Adipocyte (in vitro differentiated cells): ENCODE results near the gene SRD5A3.
A peak's percentile ranks its signal among the peaks of the same experiment; 100 is the strongest.
"Not testable (repeated sequence)": the region's sequence is repeated elsewhere in the genome, so short reads cannot be mapped to it uniquely, and the experiment has no call there.

Experiments
- DNase-seq: peaks from one replicate; pipeline ENCODE4 v3.0.0-alpha.2; 2015; ENCODE audit warnings: low read depth
- H3K27me3 ChIP-seq: replicated peaks from 2 replicates; pipeline ENCODE4 v1.7.0; 2013; ENCODE audit warnings: mild to moderate bottlenecking, low read length, moderate library complexity; ENCODE audit not compliant: control insufficient read depth, insufficient read depth
- H3K36me3 ChIP-seq: 2 replicates; pipeline ENCODE4 v1.7.0; 2013; ENCODE audit warnings: low read length, mild to moderate bottlenecking, moderate library complexity; ENCODE audit not compliant: control insufficient read depth, insufficient read depth, severe bottlenecking
- H3K4me1 ChIP-seq: 2 replicates; pipeline ENCODE4 v1.7.0; 2013; ENCODE audit warnings: mild to moderate bottlenecking, low read length, moderate library complexity; ENCODE audit not compliant: control insufficient read depth, insufficient read depth
- H3K4me3 ChIP-seq: 2 replicates; pipeline ENCODE4 v1.7.0; 2013; ENCODE audit warnings: mild to moderate bottlenecking, low read length, moderate library complexity
- H3K9ac ChIP-seq: 2 replicates; pipeline ENCODE4 v1.7.0; 2013; ENCODE audit warnings: mild to moderate bottlenecking, low read length, moderate library complexity
- H3K9me3 ChIP-seq: 2 replicates; pipeline ENCODE4 v1.7.0; 2013; ENCODE audit warnings: mild to moderate bottlenecking, low read length, moderate library complexity; ENCODE audit not compliant: control insufficient read depth

SRD5A3 gene

DNA sequence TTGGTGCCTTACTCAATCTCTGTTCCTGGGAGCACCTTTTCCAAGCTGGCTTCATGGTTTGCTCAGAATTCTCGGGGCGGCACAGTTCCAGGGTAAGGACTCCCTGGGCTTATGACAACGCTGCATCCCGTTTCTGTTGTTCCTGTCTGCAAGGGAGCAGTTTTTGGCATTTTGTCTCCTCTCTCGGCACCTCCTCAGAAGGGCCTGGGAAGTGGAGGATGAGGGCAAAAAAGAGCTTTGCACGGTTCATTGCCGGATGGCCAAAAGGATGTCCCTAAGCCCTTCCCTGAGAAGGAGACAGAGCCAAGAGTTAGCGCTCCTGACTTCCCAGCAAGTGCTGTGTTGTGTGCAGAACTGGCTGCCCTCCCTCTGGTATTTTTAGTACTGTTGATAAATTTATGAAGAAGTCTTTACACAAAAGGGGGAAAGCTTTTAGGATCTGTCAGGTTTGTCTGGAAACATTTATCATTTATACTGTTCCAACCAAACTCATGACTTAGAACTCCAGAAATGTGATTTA is 13.4 kb downstream of the SRD5A3 start:
- peaks cover 44% of the 10 kb centered on the region for H3K4me1 ChIP-seq
- H3K36me3 ChIP-seq = peaks cover 4% of the 10 kb centered on the region
- no peaks in the 10 kb centered on the region for H3K9me3 ChIP-seq
- peak; percentile 30 for DNase-seq
- H3K9ac ChIP-seq = peak overlapping the region; percentile 84
- no peaks in the 10 kb centered on the region for H3K27me3 ChIP-seq
- H3K4me3 ChIP-seq = peak overlapping the region; percentile 72

- H3K27me3 ChIP-seq, DNase-seq, H3K9ac ChIP-seq, H3K4me3 ChIP-seq, H3K9me3 ChIP-seq: not testable (repeated sequence)
- Histone ChIP-seq H3K4me1 (peaks cover 19% of the 10 kb centered on the region), H3K36me3 (peaks cover 28% of the 10 kb centered on the region)
Observed at GRCh38 chr4:55362938-55363337, 16.9 kb downstream of the SRD5A3 start.

GRCh38 chr4:55363691-55364351 is 17.8 kb downstream of the SRD5A3 start:
- Histone ChIP-seq H3K4me1 (peaks cover 10% of the 10 kb centered on the region), H3K27me3 (no peaks in the 10 kb centered on the region), H3K36me3 (peaks cover 28% of the 10 kb centered on the region), H3K4me3 (no peak overlapping the region), H3K9ac (no peak overlapping the region), H3K9me3 (no peaks in the 10 kb centered on the region)
- no peak for DNase-seq

GRCh38 chr4:55364691-55365344 is 18.8 kb downstream of the SRD5A3 start:
- Histone ChIP-seq H3K9ac (no peak overlapping the region), H3K36me3 (peaks cover 35% of the 10 kb centered on the region), H3K4me3 (no peak overlapping the region), H3K27me3 (no peaks in the 10 kb centered on the region), H3K9me3 (no peaks in the 10 kb centered on the region), H3K4me1 (peaks cover under 1% of the 10 kb centered on the region)
- no peak for DNase-seq

DNA sequence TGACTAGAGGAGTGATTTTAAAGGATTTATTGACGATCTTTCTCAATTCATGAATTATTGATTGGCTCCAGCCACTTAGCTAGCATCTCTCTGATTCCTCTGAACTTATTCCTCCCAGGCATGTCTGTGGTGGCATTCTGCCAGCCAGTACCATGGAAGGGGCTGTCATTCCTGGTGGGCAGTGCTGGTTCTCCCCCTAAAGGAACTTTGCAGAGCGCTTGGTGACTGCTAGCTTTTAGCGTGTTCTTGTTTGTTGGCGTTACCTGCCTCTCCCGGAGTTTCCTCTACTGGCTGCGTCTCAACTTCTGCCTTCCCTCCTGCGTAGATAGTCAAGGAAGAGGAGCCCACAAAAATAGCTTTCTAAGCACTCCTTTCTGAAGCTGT is 19.3 kb downstream of the SRD5A3 start:
- Histone ChIP-seq H3K4me1 (no peaks in the 10 kb centered on the region), H3K9me3 (no peaks in the 10 kb centered on the region), H3K36me3 (peaks cover 40% of the 10 kb centered on the region), H3K4me3 (no peak overlapping the region), H3K9ac (no peak overlapping the region), H3K27me3 (no peaks in the 10 kb centered on the region)
- no peak for DNase-seq

DNA sequence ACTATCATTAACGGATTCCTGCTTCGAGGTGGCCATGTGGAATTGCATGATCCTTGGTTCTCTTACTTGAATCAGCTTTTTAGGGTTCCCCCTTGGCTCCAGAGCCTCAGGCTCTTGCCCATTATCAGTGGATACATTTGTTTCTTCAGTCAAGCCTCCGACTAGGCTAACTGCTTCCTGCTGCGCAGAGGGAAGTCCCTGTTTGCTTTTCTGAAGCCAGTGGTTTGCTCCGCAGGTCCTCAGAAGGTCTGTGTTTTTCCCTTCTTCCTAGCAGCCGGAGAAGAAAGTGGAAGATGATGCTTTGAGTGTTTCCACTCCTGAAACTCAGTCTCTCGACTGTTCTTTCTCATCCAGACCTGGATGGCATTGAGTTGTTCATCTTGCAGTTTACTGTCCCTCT is 20.6 kb downstream of the SRD5A3 start:
- H3K36me3 ChIP-seq = peaks cover 51% of the 10 kb centered on the region
- no peaks in the 10 kb centered on the region for H3K9me3 ChIP-seq
- H3K4me1 ChIP-seq = no peaks in the 10 kb centered on the region
- no peak for DNase-seq
- no peaks in the 10 kb centered on the region for H3K27me3 ChIP-seq
- H3K9ac ChIP-seq = no peak overlapping the region
- H3K4me3 ChIP-seq = no peak overlapping the region

DNA sequence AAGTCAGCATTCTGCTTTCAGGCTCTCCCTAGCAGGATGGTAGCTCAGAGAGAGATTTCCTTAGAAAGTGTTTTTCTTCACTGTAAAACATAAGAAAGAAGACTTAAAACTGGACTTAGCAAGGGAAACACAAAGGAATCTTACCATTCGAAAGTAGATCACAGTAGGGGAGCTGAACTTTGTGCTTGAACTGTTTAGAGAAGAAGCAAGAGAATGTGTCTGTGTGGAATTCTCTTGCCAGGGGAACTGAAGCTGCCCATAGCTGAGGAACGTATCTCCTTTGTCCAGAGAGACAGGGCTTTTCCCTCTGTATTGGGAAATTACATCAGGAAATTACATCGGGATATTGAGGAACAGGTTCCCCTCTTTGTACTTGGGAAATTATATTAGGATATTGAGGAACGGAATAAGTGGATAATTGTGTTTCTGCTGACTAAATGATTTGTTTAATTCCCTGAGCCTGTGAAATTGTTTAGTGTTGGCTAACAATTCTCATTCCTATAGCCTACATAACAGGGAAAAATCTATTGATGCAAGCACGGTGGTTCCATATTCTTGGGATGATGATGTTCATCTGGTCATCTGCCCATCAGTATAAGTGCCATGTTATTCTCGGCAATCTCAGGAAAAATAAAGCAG is 21.2 kb downstream of the SRD5A3 start:
- Histone ChIP-seq H3K9ac (no peak overlapping the region), H3K36me3 (peaks cover 56% of the 10 kb centered on the region), H3K9me3 (no peaks in the 10 kb centered on the region), H3K4me3 (no peak overlapping the region), H3K4me1 (no peaks in the 10 kb centered on the region), H3K27me3 (no peaks in the 10 kb centered on the region)
- DNase-seq = no peak

GRCh38 chr4:55369968-55370367 is 23.9 kb downstream of the SRD5A3 start:
- no peak overlapping the region for H3K9ac ChIP-seq
- H3K9me3 ChIP-seq = no peaks in the 10 kb centered on the region
- peaks cover 59% of the 10 kb centered on the region for H3K36me3 ChIP-seq
- no peak for DNase-seq
- no peak overlapping the region for H3K4me3 ChIP-seq
- H3K4me1 ChIP-seq = no peaks in the 10 kb centered on the region
- H3K27me3 ChIP-seq = no peaks in the 10 kb centered on the region

DNA sequence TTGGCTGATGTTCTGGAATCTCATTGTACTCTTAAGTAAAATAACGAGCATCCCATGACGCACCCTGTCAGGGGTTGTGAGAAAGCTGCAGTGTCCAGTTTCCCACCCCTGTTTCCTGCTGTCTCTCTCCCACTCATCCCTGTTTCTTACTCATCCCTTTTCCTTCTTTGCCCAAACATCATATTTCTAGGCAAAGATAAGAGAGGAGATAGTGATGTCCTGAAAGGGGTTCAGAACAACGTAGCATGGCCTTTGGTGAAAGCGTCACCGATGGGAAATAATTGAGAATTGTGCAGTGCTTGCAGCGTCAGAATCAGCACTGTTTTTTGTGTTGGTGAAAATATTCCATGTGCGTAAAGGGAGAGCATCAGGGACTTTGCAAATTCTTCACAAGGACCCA is 26.2 kb downstream of the SRD5A3 start:
- Histone ChIP-seq H3K36me3 (peaks cover 41% of the 10 kb centered on the region), H3K4me3 (no peak overlapping the region), H3K27me3 (no peaks in the 10 kb centered on the region), H3K9me3 (no peaks in the 10 kb centered on the region), H3K4me1 (no peaks in the 10 kb centered on the region), H3K9ac (no peak overlapping the region)
- DNase-seq = no peak

DNA sequence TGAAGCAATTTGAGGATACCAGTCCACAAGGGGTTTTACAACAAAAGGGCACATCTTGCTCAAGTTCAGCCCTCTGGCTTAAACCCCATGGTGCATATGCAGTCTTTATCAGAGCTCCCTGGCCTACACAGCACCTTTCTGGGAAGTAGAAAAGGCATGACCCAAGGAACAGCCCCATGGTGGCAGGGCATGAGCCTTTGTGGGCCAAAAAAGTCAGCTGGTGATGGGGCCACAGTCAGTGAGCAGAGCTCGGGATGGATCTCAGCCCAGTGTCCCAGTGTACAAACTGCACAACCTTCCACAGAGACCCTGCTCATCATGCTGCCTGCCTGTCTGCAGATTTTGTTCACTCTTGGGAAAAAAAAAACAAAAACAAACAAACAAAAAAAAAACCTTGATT is 27.4 kb downstream of the SRD5A3 start:
- Histone ChIP-seq H3K4me3 (no peak overlapping the region), H3K27me3 (no peaks in the 10 kb centered on the region), H3K36me3 (peaks cover 39% of the 10 kb centered on the region), H3K9ac (no peak overlapping the region), H3K9me3 (no peaks in the 10 kb centered on the region), H3K4me1 (no peaks in the 10 kb centered on the region)
- no peak for DNase-seq

GRCh38 chr4:55376698-55377097 is 30.7 kb downstream of the SRD5A3 start:
- Histone ChIP-seq H3K36me3 (peaks cover 16% of the 10 kb centered on the region), H3K4me3 (no peak overlapping the region), H3K9me3 (no peaks in the 10 kb centered on the region), H3K27me3 (no peaks in the 10 kb centered on the region), H3K9ac (no peak overlapping the region), H3K4me1 (no peaks in the 10 kb centered on the region)
- no peak for DNase-seq
